Measurements from ENCODE around the gene MYO10. TPM values are rescaled to one million over a fixed set of nuclear protein-coding genes. Genes with fewer than 3 reads are reported as not detected.
A peak's percentile ranks its signal among the peaks of the same experiment; 100 is the strongest.

MYO10 gene
- total RNA-seq, 4 donors from 2014 or later = 51.6 to 190 (median 72.9) TPM

- Histone ChIP-seq H3K27ac (no peak overlapping the region), H3K4me3 (no peak overlapping the region), H3K4me1 (peaks cover 0 to 7% (median under 1%) of the 10 kb centered on the region in 4 donors), H3K36me3 (no peaks in the 10 kb centered on the region), H3K9me3 (no peaks in the 10 kb centered on the region), H3K27me3 (no peaks in the 10 kb centered on the region)
- intact Hi-C loops (cut with DNase I; ENCODE audit: low total_unique reads) = no loop called here
- in situ Hi-C loops (cut with MboI; ENCODE audit: low pct_ligation_motif_present in 1 of 4, low pct_unique_long_range_greater_than_20kb in 1 of 4, low sequenced_read_pairs in 3 of 4) = no loop called here
- WGBS, 2 donors (ENCODE audit: low coverage in 1 of 2) = 80 to 82% methylated on average over 3 to 4 of the region's 4 CpGs
- TF ChIP-seq EP300 (IDR thresholded peaks at IDR 0.05; ENCODE audit: low read depth) = no peak
- TF ChIP-seq POLR2A (IDR thresholded peaks at IDR 0.05) = no peak
- no peak for TF ChIP-seq CTCF (IDR thresholded peaks at IDR 0.05)
- no peak for TF ChIP-seq POLR2AphosphoS5 (IDR thresholded peaks at IDR 0.05)
- DNase-seq = no peak
Measured at GRCh38 chr5:16857635-16858034, 78.5 kb downstream of the MYO10 start.

- DNase-seq = no peak
- Histone ChIP-seq H3K4me3 (no peak overlapping the region), H3K36me3 (no peaks in the 10 kb centered on the region), H3K27me3 (no peaks in the 10 kb centered on the region), H3K4me1 (peaks cover 0 to 6% (median 0%) of the 10 kb centered on the region in 4 donors), H3K27ac (no peak overlapping the region), H3K9me3 (no peaks in the 10 kb centered on the region)
- TF ChIP-seq CTCF (IDR thresholded peaks at IDR 0.05) (no peak), POLR2AphosphoS5 (IDR thresholded peaks at IDR 0.05) (no peak), POLR2A (IDR thresholded peaks at IDR 0.05) (no peak), EP300 (IDR thresholded peaks at IDR 0.05; ENCODE audit: low read depth) (no peak)
- in situ Hi-C loops (cut with MboI; ENCODE audit: low pct_ligation_motif_present in 1 of 4, low pct_unique_long_range_greater_than_20kb in 1 of 4, low sequenced_read_pairs in 3 of 4) = no loop called here
- 80 to 88% methylated on average over 5 of the region's 5 CpGs for WGBS, 2 donors (ENCODE audit: low coverage in 1 of 2)
- intact Hi-C loops (cut with DNase I; ENCODE audit: low total_unique reads) = no loop called here
Measured at GRCh38 chr5:16856531-16856930, 79.6 kb downstream of the MYO10 start.

GRCh38 chr5:16855898-16856297, 80.2 kb downstream of the MYO10 start:
- Histone ChIP-seq H3K27ac (peak overlapping the region in 1 of 4 donors; percentile 1), H3K36me3 (no peaks in the 10 kb centered on the region), H3K4me1 (peaks cover 0 to 6% (median 0%) of the 10 kb centered on the region in 4 donors), H3K4me3 (no peak overlapping the region), H3K27me3 (no peaks in the 10 kb centered on the region), H3K9me3 (no peaks in the 10 kb centered on the region)
- intact Hi-C loops (cut with DNase I; ENCODE audit: low total_unique reads) = no loop called here
- 73 to 79% methylated on average over 9 to 10 of the region's 10 CpGs for WGBS, 2 donors (ENCODE audit: low coverage in 1 of 2)
- in situ Hi-C loops (cut with MboI; ENCODE audit: low pct_ligation_motif_present in 1 of 4, low pct_unique_long_range_greater_than_20kb in 1 of 4, low sequenced_read_pairs in 3 of 4) = no loop called here
- DNase-seq = no peak
- TF ChIP-seq POLR2AphosphoS5 (IDR thresholded peaks at IDR 0.05) (no peak), POLR2A (IDR thresholded peaks at IDR 0.05) (no peak)

GRCh38 chr5:16855485-16855884, 80.6 kb downstream of the MYO10 start:
- intact Hi-C loops (cut with DNase I; ENCODE audit: low total_unique reads) (no loop called here), in situ Hi-C loops (cut with MboI; ENCODE audit: low pct_ligation_motif_present in 1 of 4, low pct_unique_long_range_greater_than_20kb in 1 of 4, low sequenced_read_pairs in 3 of 4) (no loop called here)
- DNase-seq = no peak
- 35 to 62% methylated on average over 5 of the region's 5 CpGs for WGBS, 2 donors (ENCODE audit: low coverage in 1 of 2)
- Histone ChIP-seq H3K4me3 (no peak overlapping the region), H3K27ac (peak overlapping the region in 1 of 4 donors; percentile 1), H3K27me3 (no peaks in the 10 kb centered on the region), H3K4me1 (peaks cover 0 to 6% (median 0%) of the 10 kb centered on the region in 4 donors), H3K9me3 (no peaks in the 10 kb centered on the region), H3K36me3 (no peaks in the 10 kb centered on the region)
- TF ChIP-seq POLR2AphosphoS5 (IDR thresholded peaks at IDR 0.05) = peak in 2 of 3 donors; percentile 13 to 23
- TF ChIP-seq EP300 (IDR thresholded peaks at IDR 0.05; ENCODE audit: low read depth) = no peak

- DNase-seq = no peak
- H3K4me3 ChIP-seq = no peak overlapping the region
- peaks cover 0 to 6% (median 0%) of the 10 kb centered on the region in 4 donors for H3K4me1 ChIP-seq
- no peak overlapping the region for H3K27ac ChIP-seq
- H3K36me3 ChIP-seq = no peaks in the 10 kb centered on the region
- TF ChIP-seq POLR2AphosphoS5 (IDR thresholded peaks at IDR 0.05) (no peak), POLR2A (IDR thresholded peaks at IDR 0.05) (no peak), EP300 (IDR thresholded peaks at IDR 0.05; ENCODE audit: low read depth) (no peak), CTCF (IDR thresholded peaks at IDR 0.05) (no peak)
- H3K9me3 ChIP-seq = no peaks in the 10 kb centered on the region
- H3K27me3 ChIP-seq = no peaks in the 10 kb centered on the region
- 74 to 77% methylated on average over 2 of the region's 2 CpGs for WGBS, 2 donors (ENCODE audit: low coverage in 1 of 2)
- intact Hi-C loops (cut with DNase I; ENCODE audit: low total_unique reads) (no loop called here), in situ Hi-C loops (cut with MboI; ENCODE audit: low pct_ligation_motif_present in 1 of 4, low pct_unique_long_range_greater_than_20kb in 1 of 4, low sequenced_read_pairs in 3 of 4) (no loop called here)
Measured at GRCh38 chr5:16854351-16854750, 81.7 kb downstream of the MYO10 start.
